Spleen (tissue), 7 donors: ENCODE measurements around the gene PPP1CC.

ENCODE experiments used
- POLR2AphosphoS5 ChIP-seq, 3 donors: sonication (generic); formaldehyde crosslinking; IDR thresholded peaks; one replicate each; pipeline ENCODE4 v1.5.1; 2017; ENCODE audit warnings: antibody characterized with exemption in 3 of 3
- TF ChIP-seq, protein P1 (sequence below), 11 experiments: fragments of 200-600 bp in 7 of 11; fragments of 450-650 bp in 4 of 11; sonication (generic) in 4 of 11; IDR thresholded peaks in 8 of 11; conservative IDR thresholded peaks in 3 of 11; 1 replicate in 7 of 11; 2 replicates in 4 of 11; pipeline versions ENCODE4 v1.4.0 to v1.8.0; 2016 to 2021; ENCODE audit warnings: antibody characterized with exemption in 11 of 11, inconsistent platforms in 4 of 11, mild to moderate bottlenecking in 1 of 11
- donor health status: DM: no; HTN: no; CAD: no; lungs with moderate emphysema.
- donor health status: DM: no; HTN: no; CAD: no.
- donor health status: DM: no; HTN: no; CAD: no.

DNA sequence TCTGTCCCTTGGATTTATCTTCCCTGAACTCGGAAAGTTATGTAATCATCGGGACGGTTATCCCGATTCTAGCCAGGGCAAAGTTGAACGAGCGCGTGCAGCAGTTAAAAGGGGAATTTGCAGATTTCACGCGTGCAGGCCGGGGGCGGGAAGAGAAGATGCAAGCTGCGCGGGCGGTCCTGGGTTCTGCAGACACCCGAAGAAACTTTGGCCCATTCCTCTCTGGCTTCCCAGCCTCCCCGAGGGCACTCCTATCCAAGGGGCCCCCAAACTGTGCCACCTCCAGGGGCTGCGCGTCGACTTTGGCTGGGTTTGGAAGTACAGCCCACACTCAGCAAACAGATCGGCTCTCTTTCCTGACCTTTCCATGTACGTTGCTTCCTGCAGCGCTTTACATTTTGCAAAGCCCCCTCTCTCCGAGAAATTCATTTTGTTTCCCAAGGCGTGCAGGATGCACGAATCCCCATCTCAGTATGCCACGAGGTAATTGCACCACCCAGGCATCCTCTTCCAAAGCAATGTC is 941 bp upstream of the PPP1CC start:
- TF ChIP-seq, protein P1, sequence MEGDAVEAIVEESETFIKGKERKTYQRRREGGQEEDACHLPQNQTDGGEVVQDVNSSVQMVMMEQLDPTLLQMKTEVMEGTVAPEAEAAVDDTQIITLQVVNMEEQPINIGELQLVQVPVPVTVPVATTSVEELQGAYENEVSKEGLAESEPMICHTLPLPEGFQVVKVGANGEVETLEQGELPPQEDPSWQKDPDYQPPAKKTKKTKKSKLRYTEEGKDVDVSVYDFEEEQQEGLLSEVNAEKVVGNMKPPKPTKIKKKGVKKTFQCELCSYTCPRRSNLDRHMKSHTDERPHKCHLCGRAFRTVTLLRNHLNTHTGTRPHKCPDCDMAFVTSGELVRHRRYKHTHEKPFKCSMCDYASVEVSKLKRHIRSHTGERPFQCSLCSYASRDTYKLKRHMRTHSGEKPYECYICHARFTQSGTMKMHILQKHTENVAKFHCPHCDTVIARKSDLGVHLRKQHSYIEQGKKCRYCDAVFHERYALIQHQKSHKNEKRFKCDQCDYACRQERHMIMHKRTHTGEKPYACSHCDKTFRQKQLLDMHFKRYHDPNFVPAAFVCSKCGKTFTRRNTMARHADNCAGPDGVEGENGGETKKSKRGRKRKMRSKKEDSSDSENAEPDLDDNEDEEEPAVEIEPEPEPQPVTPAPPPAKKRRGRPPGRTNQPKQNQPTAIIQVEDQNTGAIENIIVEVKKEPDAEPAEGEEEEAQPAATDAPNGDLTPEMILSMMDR (IDR thresholded peaks at IDR 0.05 in 8 of 11, conservative IDR thresholded peaks at IDR 0.05 in 3 of 11), result no peak
- TF ChIP-seq POLR2AphosphoS5 (IDR thresholded peaks at IDR 0.05), result no peak
